Tibial nerve (tissue), 4 donors: ENCODE data around the gene MS4A2.

Experiments used
- EP300 ChIP-seq, 2 donors: sonication (generic); formaldehyde crosslinking; IDR thresholded peaks; one replicate each; pipeline ENCODE4 v1.6.1; 2017; ENCODE audit warnings: antibody characterized with exemption in 2 of 2, mild to moderate bottlenecking in 1 of 2
- POLR2A ChIP-seq, 2 donors: fragments of 450-650 bp; IDR thresholded peaks; one replicate each; pipeline ENCODE4 v1.6.1; 2017; ENCODE audit warnings: antibody characterized with exemption in 2 of 2, mild to moderate bottlenecking in 2 of 2, moderate library complexity in 2 of 2
- TF ChIP-seq, protein P1 (sequence below), 5 experiments: fragments of 200-600 bp in 3 of 5; fragments of 450-650 bp in 2 of 5; sonication (generic) in 3 of 5; IDR thresholded peaks; one replicate each; pipeline ENCODE4 v1.5.1; 2016 to 2019; ENCODE audit warnings: antibody characterized with exemption in 5 of 5, mild to moderate bottlenecking in 3 of 5, moderate library complexity in 2 of 5

DNA sequence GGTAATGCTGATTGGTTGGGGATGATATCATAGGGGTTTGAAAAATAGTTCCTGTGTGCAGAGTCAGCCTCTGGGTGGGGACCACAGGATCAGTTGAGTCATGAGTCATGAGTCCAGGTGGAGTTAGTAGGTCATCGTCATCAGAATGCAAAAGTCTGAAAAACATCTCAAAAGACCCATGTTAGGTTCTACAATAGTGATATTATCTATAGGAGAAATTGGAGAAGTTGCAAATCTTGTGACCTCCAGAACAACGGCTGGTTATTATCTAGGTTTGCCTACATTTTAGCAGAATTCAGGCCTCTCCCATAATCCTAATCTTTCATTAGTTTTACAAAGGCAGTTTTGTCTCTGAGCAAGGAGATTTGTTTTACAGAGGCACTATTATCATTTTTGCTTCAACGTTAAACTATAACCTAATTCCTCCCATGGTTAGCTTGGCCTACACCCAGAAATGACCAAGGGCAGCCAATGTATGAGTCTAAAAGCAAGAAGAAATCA is 38.9 kb downstream of the MS4A2 start:
- TF ChIP-seq, protein P1, sequence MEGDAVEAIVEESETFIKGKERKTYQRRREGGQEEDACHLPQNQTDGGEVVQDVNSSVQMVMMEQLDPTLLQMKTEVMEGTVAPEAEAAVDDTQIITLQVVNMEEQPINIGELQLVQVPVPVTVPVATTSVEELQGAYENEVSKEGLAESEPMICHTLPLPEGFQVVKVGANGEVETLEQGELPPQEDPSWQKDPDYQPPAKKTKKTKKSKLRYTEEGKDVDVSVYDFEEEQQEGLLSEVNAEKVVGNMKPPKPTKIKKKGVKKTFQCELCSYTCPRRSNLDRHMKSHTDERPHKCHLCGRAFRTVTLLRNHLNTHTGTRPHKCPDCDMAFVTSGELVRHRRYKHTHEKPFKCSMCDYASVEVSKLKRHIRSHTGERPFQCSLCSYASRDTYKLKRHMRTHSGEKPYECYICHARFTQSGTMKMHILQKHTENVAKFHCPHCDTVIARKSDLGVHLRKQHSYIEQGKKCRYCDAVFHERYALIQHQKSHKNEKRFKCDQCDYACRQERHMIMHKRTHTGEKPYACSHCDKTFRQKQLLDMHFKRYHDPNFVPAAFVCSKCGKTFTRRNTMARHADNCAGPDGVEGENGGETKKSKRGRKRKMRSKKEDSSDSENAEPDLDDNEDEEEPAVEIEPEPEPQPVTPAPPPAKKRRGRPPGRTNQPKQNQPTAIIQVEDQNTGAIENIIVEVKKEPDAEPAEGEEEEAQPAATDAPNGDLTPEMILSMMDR (IDR thresholded peaks at IDR 0.05), result no peak
- TF ChIP-seq POLR2A (IDR thresholded peaks at IDR 0.05) (no peak), EP300 (IDR thresholded peaks at IDR 0.05) (no peak)
